ENCODE data around the gene AP1G1. TPM values are rescaled to one million over a fixed set of nuclear protein-coding genes. Genes with fewer than 3 reads are reported as not detected.
"Not testable (repeated sequence)": the region's sequence is repeated elsewhere in the genome, so short reads cannot be mapped to it uniquely, and the experiment has no call there.

Gene AP1G1
- 51.9 TPM for total RNA-seq

DNA sequence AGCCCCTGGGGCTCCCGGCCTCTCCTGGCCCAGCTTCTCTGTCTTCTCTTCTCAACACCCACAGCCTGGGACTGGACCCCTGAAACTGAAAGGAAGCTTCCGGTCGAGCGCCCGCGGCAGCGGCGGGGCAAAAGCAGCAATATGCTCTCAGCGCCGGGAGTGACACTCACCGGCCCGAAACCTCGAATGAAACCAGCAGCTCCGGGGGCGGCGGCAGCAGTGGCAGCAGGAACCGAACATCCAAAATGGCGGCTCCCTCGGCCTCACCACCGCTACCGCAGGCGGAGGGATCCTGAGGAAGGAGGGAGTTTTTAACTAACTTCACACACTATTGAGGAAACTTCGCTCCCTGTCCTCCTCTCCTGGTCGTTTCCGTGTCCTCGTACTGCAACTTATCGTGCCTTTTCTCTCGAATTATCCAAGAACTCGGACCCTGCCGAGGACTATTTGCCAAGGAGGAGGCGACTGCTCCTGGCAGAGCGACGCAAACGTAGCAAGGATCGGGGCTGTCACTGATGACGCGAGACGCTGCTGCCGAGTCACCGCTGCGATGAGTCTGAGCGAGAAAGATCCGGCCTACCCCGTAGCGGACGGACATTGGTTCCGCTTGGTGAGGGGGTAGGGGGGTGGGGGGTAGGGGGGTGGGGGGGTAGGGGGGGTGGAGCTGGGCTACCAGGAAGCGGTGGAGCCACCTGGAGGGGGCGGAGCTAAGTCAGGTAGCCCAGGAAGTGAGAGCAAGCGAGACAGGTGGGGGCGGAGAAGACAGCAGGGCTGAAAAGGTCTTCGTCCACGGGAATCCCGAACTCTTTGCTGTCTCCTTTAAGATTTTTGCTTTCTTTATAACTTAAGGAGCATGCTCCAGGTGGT, at the start of gene AP1G1:
AP1G1 (minus strand) TSS at position 242 of the 867 bp plus-strand sequence. CDS start 19,355 bp downstream, outside the sequence.
- peak; percentile 96 for DNase-seq (ENCODE audit: low spot score)
- ATAC-seq: peak; percentile 92

DNA sequence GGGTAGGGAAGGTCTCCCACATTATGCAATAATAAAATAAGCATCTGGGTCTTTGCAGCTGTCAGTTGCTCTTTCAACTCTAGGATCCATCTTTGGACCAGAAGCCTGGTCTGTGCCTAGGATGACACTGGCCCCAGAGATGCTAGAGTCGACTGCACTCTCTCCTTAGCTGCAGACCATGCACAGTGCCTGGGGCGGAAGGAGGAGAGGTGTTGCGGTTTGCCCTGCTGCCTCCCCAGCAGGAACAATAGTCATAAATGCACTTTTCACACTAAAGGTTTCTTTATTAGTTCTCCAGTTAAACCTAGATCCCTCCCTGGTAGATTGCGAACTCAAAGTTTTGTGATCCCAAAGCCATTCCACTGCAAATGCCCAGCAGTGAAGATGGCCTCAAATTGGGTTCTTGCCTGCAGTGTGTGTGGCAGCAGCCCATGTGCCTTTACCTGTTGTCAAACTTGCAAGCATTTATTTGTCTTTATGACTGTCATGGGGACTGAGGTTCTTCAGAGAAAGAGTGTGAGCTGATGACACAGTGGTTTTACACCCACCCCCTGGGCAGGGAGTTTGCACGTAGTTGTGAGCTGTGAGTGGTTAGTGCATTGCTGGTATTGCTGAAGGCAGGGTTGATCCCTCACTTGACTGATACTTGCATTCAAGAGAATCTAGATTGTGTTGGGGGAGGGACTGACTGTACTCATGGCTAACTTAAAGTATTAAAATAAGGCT, 47.5 kb upstream of the AP1G1 start:
- ATAC-seq: no peak
- DNase-seq (ENCODE audit: low spot score): no peak

- DNase-seq (ENCODE audit: low spot score): no peak
- ATAC-seq: no peak
Observed at GRCh38 chr16:71854369-71854948, 45.8 kb upstream of the AP1G1 start.

- no peak for ATAC-seq
- no peak for DNase-seq (ENCODE audit: low spot score)
Observed at GRCh38 chr16:71853413-71853812, 44.8 kb upstream of the AP1G1 start.

GRCh38 chr16:71852561-71852960, 43.9 kb upstream of the AP1G1 start:
- DNase-seq (ENCODE audit: low spot score) (no peak), ATAC-seq (no peak)

- no peak for DNase-seq (ENCODE audit: low spot score)
- no peak for ATAC-seq
Observed at GRCh38 chr16:71852158-71852557, 43.5 kb upstream of the AP1G1 start.

- no peak for ATAC-seq
- no peak for DNase-seq (ENCODE audit: low spot score)
Observed at GRCh38 chr16:71851746-71852145, 43.1 kb upstream of the AP1G1 start.

DNA sequence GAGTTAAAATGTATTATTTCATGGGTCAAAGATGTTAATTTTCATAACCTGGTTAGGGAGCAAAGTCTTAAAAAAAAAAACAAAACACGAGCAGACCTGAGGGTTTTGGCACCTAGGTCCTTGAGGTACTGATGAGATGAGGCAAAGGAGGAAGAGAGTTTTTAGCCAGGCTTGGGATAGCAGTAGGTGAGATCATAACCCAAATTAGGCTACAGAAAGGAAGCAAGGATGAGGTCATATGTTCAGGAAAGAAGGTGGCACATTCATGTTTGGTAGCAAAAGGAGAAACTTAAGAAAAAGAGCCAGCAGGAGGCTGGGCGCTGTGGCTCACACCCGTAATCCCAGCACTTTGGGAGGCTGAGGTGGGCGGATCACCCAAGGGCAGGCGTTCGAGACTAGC, 40.0 kb upstream of the AP1G1 start:
- DNase-seq (ENCODE audit: low spot score): no peak

GRCh38 chr16:71847096-71847495, 38.5 kb upstream of the AP1G1 start:
- DNase-seq (ENCODE audit: low spot score) (no peak), ATAC-seq (no peak)

More for the DNA sequence above, 40.0 kb upstream of the AP1G1 start:
- no peak for ATAC-seq

- DNase-seq (ENCODE audit: low spot score) (no peak), ATAC-seq (peak; percentile 8)
Observed at GRCh38 chr16:71846431-71846830, 37.8 kb upstream of the AP1G1 start.

DNA sequence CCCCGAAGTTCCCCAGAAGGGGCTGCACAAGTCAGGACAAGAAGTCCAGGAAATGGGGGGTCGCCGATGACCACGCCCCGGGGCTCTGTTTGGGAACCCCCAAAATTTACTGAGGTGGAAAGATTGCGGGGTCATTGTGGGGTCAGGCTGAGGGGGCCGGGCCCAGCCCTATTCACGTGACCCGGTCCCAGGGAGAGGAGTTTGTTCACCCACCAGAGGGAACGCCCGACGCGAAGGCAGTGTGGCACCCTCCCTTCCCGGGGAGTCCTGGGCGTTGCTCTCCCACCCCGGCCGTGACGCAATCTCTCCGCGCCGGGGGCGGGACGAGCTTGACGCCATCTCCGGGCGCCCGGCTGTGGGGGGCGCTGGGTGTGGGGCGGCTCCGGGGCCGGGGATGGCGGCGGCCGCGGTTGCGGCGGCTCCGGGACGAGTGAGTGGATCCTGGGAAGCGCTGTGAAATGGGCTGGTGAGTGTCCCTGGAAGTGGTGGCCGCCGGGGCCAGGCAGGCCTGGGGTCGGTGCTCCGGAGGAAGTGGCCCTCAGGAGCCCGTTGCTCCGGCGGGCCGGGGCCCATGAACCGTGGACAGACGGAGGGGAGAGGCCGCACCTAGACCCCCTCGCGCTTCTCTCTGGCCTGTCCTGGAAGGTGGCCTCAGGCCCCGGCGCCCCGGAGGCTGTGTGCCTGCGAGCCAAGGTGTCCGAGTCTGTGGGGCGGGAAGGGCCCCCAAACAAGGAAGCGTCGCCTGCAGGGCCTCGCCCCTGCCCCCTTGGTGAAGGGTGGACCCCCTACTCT, 37.2 kb upstream of the AP1G1 start, which contains the start of gene ATXN1L:
ATXN1L (plus strand) TSS at position 338 of the 792 bp plus-strand sequence. CDS start 3,765 bp downstream, outside the sequence.
- ATAC-seq: peak; percentile 97
- DNase-seq (ENCODE audit: low spot score): peak; percentile 93

DNA sequence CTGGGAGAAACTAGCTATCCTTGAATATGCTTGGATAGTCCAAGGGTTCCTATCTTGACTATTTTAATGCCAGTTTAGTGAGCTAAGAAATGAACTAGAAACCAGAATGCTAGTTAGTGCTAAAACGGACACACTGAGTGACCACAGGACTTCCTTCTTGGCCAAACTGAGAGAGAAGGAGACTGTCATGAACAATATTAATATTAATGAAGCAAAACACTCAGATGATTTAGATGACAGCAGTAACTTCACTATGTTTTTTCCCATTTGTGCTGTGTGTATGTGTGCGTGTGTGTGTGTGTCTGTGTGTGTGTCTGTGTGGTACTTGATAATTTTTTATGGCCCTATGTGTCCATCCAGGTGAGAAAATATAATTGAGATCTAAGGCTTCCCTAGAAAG, 34.9 kb upstream of the AP1G1 start:
- DNase-seq (ENCODE audit: low spot score): no peak
- no peak for ATAC-seq

- DNase-seq (ENCODE audit: low spot score): no peak
- no peak for ATAC-seq
Observed at GRCh38 chr16:71840052-71840451, 31.4 kb upstream of the AP1G1 start.

- ATAC-seq (no peak), DNase-seq (ENCODE audit: low spot score) (no peak)
Observed at GRCh38 chr16:71837150-71837549, 28.5 kb upstream of the AP1G1 start.

GRCh38 chr16:71834291-71834690, 25.7 kb upstream of the AP1G1 start:
- DNase-seq (ENCODE audit: low spot score) (no peak), ATAC-seq (no peak)

GRCh38 chr16:71832112-71832511, 23.5 kb upstream of the AP1G1 start:
- ATAC-seq; DNase-seq (ENCODE audit: low spot score): not testable (repeated sequence)

GRCh38 chr16:71831698-71832097, 23.1 kb upstream of the AP1G1 start:
- not testable (repeated sequence) for DNase-seq (ENCODE audit: low spot score); ATAC-seq

- no peak for ATAC-seq
Observed at GRCh38 chr16:71830359-71830758, 21.7 kb upstream of the AP1G1 start.

GRCh38 chr16:71826533-71827017, 17.9 kb upstream of the AP1G1 start:
- DNase-seq (ENCODE audit: low spot score) (no peak), ATAC-seq (no peak)

More at GRCh38 chr16:71830359-71830758, 21.7 kb upstream of the AP1G1 start:
- no peak for DNase-seq (ENCODE audit: low spot score)

DNA sequence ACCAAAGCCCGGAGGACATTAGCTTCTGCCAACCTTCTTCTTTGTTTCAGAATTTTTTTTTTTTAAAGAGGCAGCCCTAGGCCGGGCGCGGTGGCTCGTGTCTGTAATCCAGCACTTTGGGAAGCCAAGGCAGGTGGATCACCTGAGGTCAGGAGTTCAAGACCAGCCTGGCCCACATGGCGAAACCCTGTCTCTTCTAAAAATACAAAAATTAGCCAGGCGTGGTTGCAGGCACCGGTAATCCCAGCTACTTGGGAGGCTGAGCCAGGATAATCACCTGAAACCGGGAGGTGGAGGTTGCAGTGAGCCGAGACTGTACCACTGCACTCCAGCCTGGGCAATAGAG, 8.5 kb upstream of the AP1G1 start:
- not testable (repeated sequence) for DNase-seq (ENCODE audit: low spot score); ATAC-seq
